B cell (primary cell): ENCODE measurements around the gene SP3. TPM values are rescaled to one million over a fixed set of nuclear protein-coding genes. Genes with fewer than 3 reads are reported as not detected.

Source experiments
- ATAC-seq: fragments of 200-7000 bp; cut with Tn5 transposase; one replicate; pipeline ENCODE4 v1.10.0; 2021; ENCODE audit warnings: low read depth, mild to moderate bottlenecking, moderate number of reproducible peaks, moderate library complexity
- CTCF ChIA-PET: fragments of 350-600 bp; sonication (Branson Sonifier 250); formaldehyde crosslinking; loops from one replicate; lab custom pipeline; 2021; ENCODE audit warnings: antibody characterized with exemption, inconsistent platforms; lab: Charles Lee
- POLR2A ChIA-PET: fragments of 350-600 bp; sonication (Branson Sonifier 250); formaldehyde crosslinking; loops from one replicate; lab custom pipeline; 2021; ENCODE audit warnings: antibody characterized with exemption; lab: Charles Lee
- DNase-seq: peaks from one replicate; pipeline ENCODE4 v3.0.0; 2013
- H2AFZ ChIP-seq: 2 replicates; pipeline ENCODE4 v1.6.1; 2012; ENCODE audit warnings: mild to moderate bottlenecking, low read depth, low read length; ENCODE audit not compliant: insufficient read depth, poor library complexity, severe bottlenecking
- H3K27ac ChIP-seq, 2 donors: 1 replicate in 1 of 2; 2 replicates in 1 of 2; pipeline ENCODE4 v1.5.1; 2012 to 2013; ENCODE audit warnings: low read length in 2 of 2, mild to moderate bottlenecking in 2 of 2, moderate library complexity in 1 of 2
- H3K27me3 ChIP-seq, 4 experiments: fragments of 200-600 bp in 1 of 4; sonication (generic) in 1 of 4; replicated peaks in 1 of 4; 1 replicate in 2 of 4; 2 replicates in 2 of 4; pipeline versions ENCODE4 v1.6.1 to v1.7.0; 2013 to 2016; ENCODE audit warnings: low read length in 3 of 4, mild to moderate bottlenecking in 2 of 4, mixed read lengths in 1 of 4, moderate library complexity in 1 of 4; ENCODE audit not compliant: insufficient read depth in 4 of 4, control insufficient read depth in 3 of 4; ENCODE audit errors: control extremely low read depth in 1 of 4
- H3K36me3 ChIP-seq, 2 experiments: replicated peaks in 1 of 2; 1 replicate in 1 of 2; 2 replicates in 1 of 2; pipeline versions ENCODE4 v1.6.1 to v1.7.1; 2013; ENCODE audit warnings: low read length in 1 of 2; ENCODE audit not compliant: insufficient read depth in 2 of 2, control insufficient read depth in 1 of 2; ENCODE audit errors: control extremely low read depth in 1 of 2, extremely low read depth in 1 of 2
- H3K4me1 ChIP-seq, 2 donors: fragments of 200-600 bp in 1 of 2; sonication (generic) in 1 of 2; 1 replicate in 1 of 2; 2 replicates in 1 of 2; pipeline versions ENCODE4 v1.5.1 to v1.6.1; 2013 to 2017; ENCODE audit warnings: low read length in 2 of 2; ENCODE audit not compliant: control insufficient read depth in 2 of 2, insufficient read depth in 2 of 2
- H3K4me2 ChIP-seq: replicated peaks from 2 replicates; pipeline ENCODE3; 2012; ENCODE audit warnings: mild to moderate bottlenecking, low read depth, low read length; ENCODE audit not compliant: poor library complexity, severe bottlenecking
- H3K4me3 ChIP-seq, 5 experiments: fragments of 200-600 bp in 1 of 5; sonication (generic) in 1 of 5; 1 replicate in 3 of 5; 2 replicates in 2 of 5; pipeline versions ENCODE4 v1.5.1 to v1.7.0; 2011 to 2016; ENCODE audit warnings: low read length in 4 of 5, mild to moderate bottlenecking in 4 of 5, low read depth in 2 of 5, control low read depth in 1 of 5, moderate library complexity in 1 of 5; ENCODE audit not compliant: insufficient read depth in 1 of 5; ENCODE audit errors: control extremely low read depth in 1 of 5, extremely low read depth in 1 of 5
- H3K79me2 ChIP-seq: fragments of 200-600 bp; sonication (generic); one replicate; pipeline ENCODE4 v1.6.0; 2016; ENCODE audit warnings: low read length; ENCODE audit not compliant: control insufficient read depth, insufficient read depth
- H3K9ac ChIP-seq: fragments of 200-600 bp; sonication (generic); 2 replicates; pipeline ENCODE4 v1.6.1; 2017; ENCODE audit warnings: mild to moderate bottlenecking, low read length, moderate library complexity
- H3K9me3 ChIP-seq, 3 donors: one replicate each; pipeline versions ENCODE4 v1.6.1 to v1.7.1; 2013; ENCODE audit warnings: low read length in 2 of 3; ENCODE audit not compliant: control insufficient read depth in 2 of 3, insufficient read depth in 1 of 3; ENCODE audit errors: control extremely low read depth in 1 of 3
- H4K20me1 ChIP-seq: 2 replicates; pipeline ENCODE4 v1.6.0; 2012; ENCODE audit warnings: mild to moderate bottlenecking, low read length; ENCODE audit not compliant: insufficient read depth, control insufficient read depth, poor library complexity, severe bottlenecking
- H3K27ac Mint-ChIP-seq: one replicate; pipeline ENCODE4 v1.8.0; 2021; ENCODE audit warnings: mixed read lengths
- H3K27me3 Mint-ChIP-seq: one replicate; pipeline ENCODE4 v1.8.0; 2021; ENCODE audit warnings: mixed read lengths
- H3K4me1 Mint-ChIP-seq: one replicate; pipeline ENCODE4 v1.8.0; 2021; ENCODE audit warnings: mixed read lengths
- H3K4me3 Mint-ChIP-seq: one replicate; pipeline ENCODE4 v1.8.0; 2021; ENCODE audit warnings: mixed read lengths
- H3K9me3 Mint-ChIP-seq: one replicate; pipeline ENCODE4 v1.8.0; 2022; ENCODE audit warnings: mixed read lengths; ENCODE audit not compliant: insufficient read depth
- EZH2 ChIP-seq: IDR thresholded peaks from 2 replicates; pipeline ENCODE4 v1.6.1; 2012; ENCODE audit warnings: borderline replicate concordance, low read depth, mild to moderate bottlenecking, moderate library complexity, low read length; ENCODE audit not compliant: insufficient read depth, poor library complexity, severe bottlenecking
- WGBS: methylation state at CpG from one replicate; pipeline ENCODE4 v1.1.5; 2013; ENCODE audit warnings: missing lambda C conversion rate; ENCODE audit not compliant: insufficient coverage; 5-methylcytosine and 5-hydroxymethylcytosine counted together
- intact Hi-C: fragments of 100-400 bp; cut with micrococcal nuclease; formaldehyde crosslinking; loops from one replicate; pipeline ENCODE4 v1.10.0; 2022
- polyA plus RNA-seq: library from polyadenylated mRNA; depleted of rRNA; stranded (reverse); fragments of >200 nt; gene quantifications from 2 replicates; pipeline ENCODE4 v1.2.3, GENCODE V29; 2012
- total RNA-seq, 2 donors: library from RNA; stranded (reverse); fragments of 120-200 nt in 1 of 2; gene quantifications; 1 replicate in 1 of 2; 2 replicates in 1 of 2; pipeline versions ENCODE4 v1.2.3 to v1.2.4, GENCODE V29; 2013 to 2022
- TF ChIP-seq, protein P1 (sequence below): fragments of 200-600 bp; IDR thresholded peaks from one replicate; pipeline ENCODE4 v1.8.0; 2022; ENCODE audit warnings: antibody characterized with exemption, mild to moderate bottlenecking

The SP3 gene
- total and polyA plus RNA-seq, 2 donors (not counting 1 experiment from before 2014, with no cell fraction given): 31.9 to 152 TPM

- Mint-ChIP-seq H3K9me3 (no peaks in the 10 kb centered on the region), H3K4me3 (no peak overlapping the region), H3K4me1 (peaks cover 13% of the 10 kb centered on the region), H3K27me3 (peaks cover 18% of the 10 kb centered on the region), H3K27ac (no peak overlapping the region)
- DNase-seq: no peak
- Histone ChIP-seq H3K4me1 (peaks cover 10% of the 10 kb centered on the region in 2 donors), H3K4me3 (no peak overlapping the region), H3K79me2 (no peaks in the 10 kb centered on the region), H3K4me2 (no peak overlapping the region), H3K9me3 (no peaks in the 10 kb centered on the region), H2AFZ (no peak overlapping the region), H3K36me3 (no peaks in the 10 kb centered on the region), H4K20me1 (no peaks in the 10 kb centered on the region), H3K27me3 (peaks cover 0 to 9% (median 0%) of the 10 kb centered on the region in 4 experiments), H3K27ac (no peak overlapping the region), H3K9ac (no peak overlapping the region)
- 73% methylated on average over 2 of the region's 3 CpGs for WGBS
- TF ChIP-seq, protein P1, sequence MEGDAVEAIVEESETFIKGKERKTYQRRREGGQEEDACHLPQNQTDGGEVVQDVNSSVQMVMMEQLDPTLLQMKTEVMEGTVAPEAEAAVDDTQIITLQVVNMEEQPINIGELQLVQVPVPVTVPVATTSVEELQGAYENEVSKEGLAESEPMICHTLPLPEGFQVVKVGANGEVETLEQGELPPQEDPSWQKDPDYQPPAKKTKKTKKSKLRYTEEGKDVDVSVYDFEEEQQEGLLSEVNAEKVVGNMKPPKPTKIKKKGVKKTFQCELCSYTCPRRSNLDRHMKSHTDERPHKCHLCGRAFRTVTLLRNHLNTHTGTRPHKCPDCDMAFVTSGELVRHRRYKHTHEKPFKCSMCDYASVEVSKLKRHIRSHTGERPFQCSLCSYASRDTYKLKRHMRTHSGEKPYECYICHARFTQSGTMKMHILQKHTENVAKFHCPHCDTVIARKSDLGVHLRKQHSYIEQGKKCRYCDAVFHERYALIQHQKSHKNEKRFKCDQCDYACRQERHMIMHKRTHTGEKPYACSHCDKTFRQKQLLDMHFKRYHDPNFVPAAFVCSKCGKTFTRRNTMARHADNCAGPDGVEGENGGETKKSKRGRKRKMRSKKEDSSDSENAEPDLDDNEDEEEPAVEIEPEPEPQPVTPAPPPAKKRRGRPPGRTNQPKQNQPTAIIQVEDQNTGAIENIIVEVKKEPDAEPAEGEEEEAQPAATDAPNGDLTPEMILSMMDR: no peak
- no peak for TF ChIP-seq EZH2
- CTCF ChIA-PET: no interaction called here
- intact Hi-C loops: no loop called here
- POLR2A ChIA-PET: no interaction called here
- ATAC-seq: no peak
These were observed 96.8 kb downstream of the SP3 start for GRCh38 chr2:173868406-173868805.

DNA sequence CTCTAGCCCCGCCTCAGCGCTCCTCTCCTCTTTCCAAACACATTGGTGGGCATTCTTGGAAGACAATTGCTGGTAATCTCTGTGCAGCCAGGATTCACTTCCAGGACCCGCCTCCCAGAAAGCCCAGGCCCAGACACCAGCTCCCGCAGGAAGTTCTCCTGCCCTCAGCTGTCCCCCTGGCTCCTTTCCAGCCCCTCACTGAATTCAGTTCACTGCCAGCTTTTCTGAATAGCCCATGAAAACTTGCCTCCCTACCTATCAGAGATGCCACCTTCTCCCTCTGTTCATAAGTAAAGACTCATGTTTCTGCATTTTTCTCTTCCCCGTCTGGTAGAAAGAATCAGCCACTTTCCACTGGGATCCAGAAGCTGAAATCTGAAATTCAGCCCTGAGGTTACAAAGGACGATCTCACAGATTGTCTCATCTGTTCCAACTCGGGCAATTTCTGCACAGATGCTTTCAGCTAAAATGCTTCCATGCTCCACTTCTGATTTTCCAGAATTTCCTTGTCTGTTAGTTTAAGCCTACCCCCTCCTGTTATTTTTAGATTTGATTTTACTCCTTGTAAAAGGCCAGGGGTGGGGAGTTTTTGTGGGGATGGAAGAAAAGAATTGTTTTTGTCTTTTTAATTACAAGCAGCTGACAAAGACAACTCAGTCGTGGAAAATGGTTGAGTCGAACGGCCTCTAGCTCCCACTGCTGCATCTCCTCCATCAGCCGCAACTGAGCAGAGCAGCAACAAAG is 98.1 kb downstream of the SP3 start:
- Mint-ChIP-seq H3K4me1 (peaks cover 12% of the 10 kb centered on the region), H3K27me3 (peaks cover 18% of the 10 kb centered on the region), H3K4me3 (no peak overlapping the region), H3K27ac (no peak overlapping the region), H3K9me3 (no peaks in the 10 kb centered on the region)
- TF ChIP-seq, protein P1: no peak
- no peak for TF ChIP-seq EZH2
- Histone ChIP-seq H3K36me3 (no peaks in the 10 kb centered on the region), H3K9ac (no peak overlapping the region), H3K4me2 (no peak overlapping the region), H3K27me3 (peaks cover 0 to 7% (median 0%) of the 10 kb centered on the region in 4 experiments), H2AFZ (no peak overlapping the region), H3K4me1 (peaks cover 10% of the 10 kb centered on the region in 2 donors), H4K20me1 (no peaks in the 10 kb centered on the region), H3K9me3 (no peaks in the 10 kb centered on the region), H3K27ac (no peak overlapping the region), H3K4me3 (no peak overlapping the region), H3K79me2 (no peaks in the 10 kb centered on the region)
- 96% methylated on average over 10 of the region's 11 CpGs for WGBS
- DNase-seq (no peak), ATAC-seq (no peak)
- ChIA-PET POLR2A (no interaction called here), CTCF (interaction anchor here (1.0 kb wide), 1 partner anchor 95 kb away, joined by 3 read pairs; no protein-coding TSS in a partner anchor)
- intact Hi-C loops: no loop called here
